Head of caudate nucleus (tissue), 42 donors: Measurements from ENCODE around the gene NAAA.
"Not testable (repeated sequence)": the region's sequence is repeated elsewhere in the genome, so short reads cannot be mapped to it uniquely, and the experiment has no call there.

Source experiments
- DNase-seq, 42 donors: peaks; one replicate each; pipeline versions ENCODE4 v3.0.0 to v3.0.0-alpha.2; 2020 to 2021; ENCODE audit warnings: mixed read lengths in 7 of 42
- intact Hi-C: fragments of 100-400 bp; cut with DNase I; formaldehyde crosslinking; loops from one replicate; pipeline ENCODE4 v1.15.0; 2022

Gene NAAA

DNA sequence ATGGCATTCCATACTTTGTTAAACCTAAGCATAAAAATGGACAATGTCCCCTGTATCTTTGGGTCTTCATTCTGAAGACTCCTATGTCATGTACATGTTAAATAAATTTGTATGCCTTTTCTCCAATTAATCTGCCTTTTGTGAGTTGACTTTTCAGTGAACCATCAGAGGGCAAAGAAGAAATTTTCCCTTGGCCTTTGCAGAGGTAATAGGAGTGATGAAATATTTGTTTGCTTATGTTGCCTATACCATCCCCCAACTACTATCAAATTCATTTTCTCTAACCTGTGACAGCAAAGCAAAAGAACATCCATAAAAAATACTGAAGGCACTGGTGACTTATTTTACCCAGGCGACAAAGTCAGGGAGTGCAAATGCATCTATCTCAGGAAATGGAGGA lies 18.2 kb downstream of the NAAA start:
- intact Hi-C loops = no loop called here

DNA sequence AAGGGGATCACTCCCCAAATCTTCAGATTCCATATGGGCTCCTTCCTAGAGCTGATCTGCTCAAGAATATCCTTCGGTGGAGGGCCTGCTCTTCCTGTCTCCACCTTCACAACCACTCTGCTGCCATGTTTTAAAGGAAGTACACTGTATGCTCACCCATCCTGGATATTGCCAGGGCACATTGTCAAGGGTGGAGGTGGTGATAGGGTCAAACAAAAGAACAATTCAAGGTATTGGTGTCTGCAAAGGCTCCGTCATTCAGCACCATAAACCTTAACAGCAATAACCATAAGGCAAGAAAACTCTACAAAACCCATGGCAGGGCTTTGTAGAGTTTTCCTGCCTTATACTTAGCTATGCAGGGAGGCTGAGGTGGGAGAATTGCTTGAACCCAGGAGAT lies 18.9 kb downstream of the NAAA start:
- no peak for DNase-seq
- intact Hi-C loops = no loop called here

More for the DNA sequence above, 18.2 kb downstream of the NAAA start:
- DNase-seq = no peak

DNA sequence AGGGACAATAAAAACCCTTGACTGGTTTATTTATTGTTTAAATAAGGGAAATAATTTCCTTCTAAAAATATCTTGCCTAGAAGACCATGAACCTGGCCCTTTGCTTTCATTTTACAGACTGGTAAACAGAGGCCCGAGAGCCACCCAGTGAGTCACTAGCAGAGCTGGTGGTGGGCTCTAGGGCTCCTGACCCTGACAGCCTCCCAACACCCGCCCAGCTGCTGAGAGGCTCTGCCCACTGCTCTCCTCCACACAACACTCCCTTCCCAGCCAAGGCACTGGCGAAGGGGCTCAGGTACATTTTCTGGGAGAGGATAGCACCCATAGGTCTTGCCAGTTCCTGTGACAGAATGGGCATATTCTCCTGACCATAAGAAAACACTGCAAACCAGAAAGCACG lies 20.5 kb downstream of the NAAA start:
- intact Hi-C loops = no loop called here
- DNase-seq = no peak

DNA sequence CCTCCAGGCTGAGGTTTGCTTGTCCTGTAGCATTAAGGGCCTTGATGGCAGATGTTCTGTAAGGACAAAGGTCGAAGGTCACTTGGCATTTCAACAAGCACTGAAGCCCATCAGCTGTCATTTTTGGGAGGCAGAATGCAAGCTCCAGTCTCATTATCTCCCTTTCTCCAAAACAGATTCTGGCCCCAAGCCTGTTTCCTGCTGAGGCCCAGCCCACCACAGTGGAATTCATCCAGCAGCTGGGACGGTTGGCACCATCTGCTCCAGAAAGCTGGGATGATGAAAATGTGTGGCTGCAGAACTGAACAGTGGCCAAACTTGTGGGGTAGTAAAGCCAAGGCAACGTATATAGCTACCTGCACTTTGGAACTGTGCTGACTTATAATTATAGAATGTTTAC lies 20.9 kb downstream of the NAAA start:
- intact Hi-C loops = no loop called here
- DNase-seq = peak in 1 of 42 donors; percentile 12

DNA sequence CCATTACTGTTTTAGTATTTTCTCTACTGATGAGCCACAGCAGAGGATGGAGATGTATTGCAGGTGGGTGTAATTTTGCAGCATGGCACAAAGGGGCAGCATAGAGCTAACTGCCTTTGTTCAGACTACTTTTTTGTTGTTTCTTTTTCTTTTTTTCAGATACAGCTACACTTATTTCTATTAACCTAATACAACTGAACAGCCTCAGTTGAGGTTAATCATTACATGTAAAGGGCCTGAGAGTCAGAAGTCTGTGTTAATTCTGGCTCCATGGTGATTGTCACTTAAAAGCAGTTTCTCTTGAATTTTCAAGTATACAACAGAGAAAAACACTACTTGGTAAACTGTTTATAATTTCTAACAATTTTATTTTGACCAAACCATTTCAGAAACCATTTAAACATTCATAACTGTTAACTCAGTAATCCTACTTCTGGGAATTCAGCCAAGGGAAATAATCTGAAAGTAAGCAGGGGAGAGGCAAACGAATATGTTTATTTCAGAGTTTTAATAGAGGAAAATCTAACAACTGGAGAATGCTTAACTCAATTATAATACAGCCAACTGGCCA lies 24.6 kb downstream of the NAAA start:
- DNase-seq = peak in 28 of 42 donors; percentile 16 to 68 (median 44)
- intact Hi-C loops = no loop called here

DNA sequence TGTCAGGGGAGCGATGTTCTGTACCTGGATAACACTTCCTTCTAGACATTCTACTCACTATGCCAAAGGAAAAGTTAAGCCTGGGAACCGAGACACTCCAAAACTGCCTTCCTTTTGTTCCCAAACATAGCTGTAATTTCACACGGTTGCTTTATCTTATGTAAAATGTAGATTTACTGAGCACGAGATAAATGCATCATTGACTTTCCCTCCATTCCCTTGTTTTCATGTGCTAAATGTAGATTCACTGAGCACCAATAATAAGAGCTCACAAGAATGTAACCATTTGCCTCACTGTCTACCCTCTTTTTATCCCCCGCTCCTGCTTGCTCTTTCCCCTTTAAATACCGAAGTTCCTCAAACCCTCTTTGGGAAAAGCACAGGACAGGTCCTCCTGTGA lies 27.8 kb downstream of the NAAA start:
- intact Hi-C loops = no loop called here
- DNase-seq = no peak

DNA sequence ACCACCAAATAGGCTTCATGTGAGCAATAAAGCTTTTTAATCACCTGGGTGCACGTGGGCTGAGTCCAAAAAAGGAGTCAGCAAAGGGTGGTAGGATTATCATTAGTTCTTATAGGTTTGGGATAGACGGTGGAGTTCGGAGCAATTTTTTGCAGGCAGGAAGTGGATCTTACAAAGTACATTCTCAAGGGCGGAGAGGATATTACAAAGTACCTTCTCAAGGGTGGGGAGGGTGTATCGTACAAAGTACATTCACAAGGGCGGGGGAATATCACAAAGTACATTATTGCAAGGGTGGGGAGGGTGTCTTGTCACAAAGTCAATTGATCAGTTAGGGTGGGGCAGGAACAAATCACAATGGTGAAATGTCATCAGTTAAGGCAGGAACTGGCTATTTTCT lies 30.0 kb downstream of the NAAA start:
- intact Hi-C loops, DNase-seq: not testable (repeated sequence)

DNA sequence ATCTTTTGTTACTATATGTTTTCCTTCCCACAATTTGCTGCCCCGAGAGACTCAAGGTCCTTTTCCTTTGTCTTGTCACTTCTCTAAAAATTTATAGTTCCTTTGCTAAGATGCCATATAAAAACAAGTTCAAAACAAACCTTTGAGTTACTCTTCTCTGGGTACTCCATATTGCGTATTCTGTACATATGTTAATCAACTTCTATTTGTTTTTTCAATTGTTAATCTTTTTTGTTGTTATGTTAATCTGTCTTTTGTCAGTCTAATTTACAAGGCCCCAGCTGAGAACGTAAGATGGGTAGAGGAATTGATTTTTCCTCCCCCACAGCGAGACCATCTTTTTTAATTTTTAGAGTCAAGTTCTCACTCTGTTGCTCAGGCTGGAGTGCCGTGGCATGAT lies 31.4 kb downstream of the NAAA start:
- intact Hi-C loops = no loop called here
- no peak for DNase-seq

DNA sequence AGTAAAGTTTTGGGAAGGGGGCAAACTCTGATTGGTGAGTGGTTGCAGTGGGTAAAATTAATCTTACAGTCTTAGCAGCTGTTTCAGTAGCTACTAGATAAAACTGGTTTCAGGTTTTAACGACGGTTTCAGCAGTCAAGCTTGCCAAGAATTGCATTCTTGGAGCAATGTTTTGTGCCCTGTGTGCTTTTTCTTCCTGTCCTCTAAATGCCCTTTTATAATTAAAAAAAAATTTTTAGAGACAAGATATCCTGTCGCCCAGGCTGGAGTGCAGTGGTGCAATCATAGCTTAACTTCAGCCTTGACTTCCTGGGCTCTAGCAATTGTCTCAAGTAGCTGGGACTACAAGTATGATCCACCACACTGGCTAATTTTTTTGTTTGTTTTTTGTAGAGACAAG lies 32.3 kb downstream of the NAAA start:
- intact Hi-C loops = no loop called here

DNA sequence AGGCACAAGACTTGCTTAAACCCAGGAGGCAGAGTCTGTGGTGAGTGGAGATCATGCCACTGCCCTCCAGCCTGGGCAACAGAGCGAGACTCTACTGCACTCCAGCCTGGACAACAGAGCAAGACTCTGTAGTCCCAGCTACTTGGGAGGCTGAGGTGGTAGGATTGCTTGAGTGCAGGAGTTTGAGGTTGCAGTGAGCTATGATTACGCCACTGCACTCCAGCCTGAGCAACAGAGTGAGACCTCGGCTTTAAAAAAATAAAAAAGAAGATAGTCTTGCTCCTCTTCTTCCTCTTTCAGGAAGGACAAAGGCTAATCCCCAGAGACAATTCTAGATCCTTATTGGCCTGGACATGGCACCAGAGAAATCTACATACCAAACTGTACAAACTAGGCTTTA lies 32.8 kb downstream of the NAAA start:
- intact Hi-C loops = no loop called here
- DNase-seq = no peak

More for the DNA sequence above, 32.3 kb downstream of the NAAA start:
- DNase-seq = no peak

DNA sequence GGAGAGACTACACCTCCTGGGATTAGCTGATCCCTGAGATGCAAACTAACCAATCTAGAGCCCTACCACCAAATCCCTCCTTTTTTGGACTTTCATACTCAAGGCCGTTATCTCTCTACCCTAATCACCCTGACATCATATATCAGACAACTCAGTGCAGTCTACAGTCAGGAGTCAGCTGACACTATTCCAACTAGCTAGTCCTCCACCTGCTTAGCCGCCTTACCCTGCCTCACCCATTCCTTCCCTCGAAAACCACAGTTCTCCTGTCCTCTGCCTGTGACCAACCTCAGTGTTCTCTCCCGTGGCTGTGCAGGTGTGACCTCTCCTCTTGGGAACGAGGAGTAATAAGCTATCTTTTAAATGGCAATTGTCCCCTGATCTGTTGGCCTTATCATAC lies 36.7 kb downstream of the NAAA start:
- intact Hi-C loops = no loop called here
- DNase-seq = no peak

DNA sequence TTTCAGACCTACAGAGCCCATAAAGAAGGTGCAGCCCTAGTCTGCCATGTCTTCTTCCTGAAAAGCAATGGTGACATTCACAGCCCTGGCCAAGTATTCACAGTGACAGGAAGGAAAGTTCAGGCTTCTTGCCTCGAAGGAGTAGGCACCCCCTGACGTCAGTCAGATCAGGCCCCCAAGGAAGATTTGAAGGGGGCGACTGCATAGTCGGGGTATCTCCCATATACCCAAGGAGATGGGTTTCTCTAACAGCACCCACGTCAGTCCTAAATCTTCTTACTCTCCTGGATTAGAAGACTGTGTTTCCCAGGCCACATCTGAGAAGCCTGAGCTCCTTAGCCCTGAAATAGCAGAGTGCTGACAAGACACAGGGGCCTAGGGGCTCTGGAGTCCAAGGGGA lies 38.5 kb downstream of the NAAA start, which contains the start of gene PPEF2:
PPEF2 (minus strand) TSS at position 101 of the 400 bp plus-strand sequence. CDS start 6,127 bp downstream, outside the sequence.
- intact Hi-C loops = no loop called here
- no peak for DNase-seq

DNA sequence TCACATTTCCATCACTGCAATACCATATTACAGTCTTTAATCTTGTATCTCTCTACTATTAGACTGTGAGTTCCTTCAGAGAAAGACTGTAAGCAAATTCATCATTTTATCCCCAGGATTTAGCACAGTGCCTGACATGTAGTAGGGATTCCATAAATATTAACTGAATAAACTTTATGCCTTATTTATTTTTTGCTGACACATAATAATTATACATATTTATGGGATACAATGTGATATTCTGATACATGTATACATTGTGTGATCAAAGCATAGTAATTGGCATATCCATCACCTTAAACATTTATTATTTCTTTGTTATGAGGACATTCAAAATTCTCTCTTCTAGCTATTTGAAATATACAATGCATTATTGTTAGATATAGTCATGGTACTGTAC lies 42.3 kb downstream of the NAAA start:
- intact Hi-C loops = no loop called here
- no peak for DNase-seq

DNA sequence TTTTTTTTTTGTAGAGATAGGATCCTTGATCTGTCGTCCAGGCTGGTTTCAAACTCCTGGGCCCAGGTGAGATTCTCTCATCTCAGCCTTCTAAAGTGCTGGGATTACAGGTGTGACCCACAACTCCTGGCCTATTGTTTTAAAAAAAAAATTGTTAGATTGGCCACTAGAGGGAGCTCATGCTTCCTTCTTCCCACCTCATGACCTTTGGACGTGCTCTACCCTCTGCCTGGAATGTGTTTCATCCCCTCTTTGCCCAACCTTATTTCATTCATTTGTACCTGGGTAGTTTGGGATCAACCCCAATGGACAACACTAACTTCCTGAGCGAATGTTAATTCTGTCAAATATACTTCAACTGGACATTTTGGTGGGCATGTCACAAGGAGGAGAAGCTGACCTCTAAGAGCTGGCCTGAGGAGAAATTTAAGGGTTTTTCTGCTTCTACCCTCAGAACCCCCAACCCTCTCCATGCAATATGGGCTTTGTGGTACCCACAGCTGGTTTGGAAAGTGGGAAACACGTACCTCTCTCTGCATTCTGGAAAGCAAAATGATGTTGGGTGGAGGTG lies 45.0 kb downstream of the NAAA start:
- intact Hi-C loops = no loop called here
- DNase-seq = no peak

DNA sequence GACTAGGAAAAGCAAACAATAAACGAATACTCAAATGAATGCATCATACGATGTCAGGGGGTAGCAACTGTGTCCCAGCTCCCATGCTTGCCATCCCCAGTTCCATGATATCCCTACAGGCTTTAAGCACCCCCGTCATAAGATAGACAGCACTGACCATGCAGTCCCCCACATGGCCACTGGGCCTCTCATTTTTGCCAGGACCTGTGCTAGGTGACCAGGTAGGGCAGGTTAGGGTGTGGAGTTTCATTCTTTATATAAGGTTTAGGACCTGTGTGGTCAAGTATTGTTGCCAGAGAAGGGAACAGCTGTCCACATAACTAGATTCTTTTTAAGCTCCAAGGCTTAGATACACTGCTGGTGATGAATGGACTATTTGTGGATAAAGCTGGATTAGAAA lies 48.3 kb downstream of the NAAA start:
- no peak for DNase-seq
- intact Hi-C loops = no loop called here

DNA sequence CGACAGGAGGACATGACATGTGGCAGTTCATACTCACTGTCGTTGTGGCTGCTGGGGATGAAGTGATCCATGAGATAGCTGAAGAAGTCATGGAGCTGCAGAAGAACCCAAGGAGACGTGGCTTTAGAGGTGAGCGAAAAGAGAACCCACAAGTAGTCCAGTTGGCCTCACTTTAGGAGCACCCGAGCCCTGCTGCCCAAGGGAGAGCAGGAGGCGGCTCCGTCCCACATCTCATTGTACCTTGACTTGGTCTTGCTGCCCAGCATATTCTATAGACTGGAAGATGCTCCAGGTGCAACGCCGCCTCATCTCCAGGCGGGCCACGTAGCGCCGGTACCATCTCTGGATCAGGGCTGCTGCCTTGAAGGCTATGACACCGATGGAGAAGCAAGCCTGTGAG lies 49.2 kb downstream of the NAAA start:
- DNase-seq = no peak
- intact Hi-C loops = no loop called here

DNA sequence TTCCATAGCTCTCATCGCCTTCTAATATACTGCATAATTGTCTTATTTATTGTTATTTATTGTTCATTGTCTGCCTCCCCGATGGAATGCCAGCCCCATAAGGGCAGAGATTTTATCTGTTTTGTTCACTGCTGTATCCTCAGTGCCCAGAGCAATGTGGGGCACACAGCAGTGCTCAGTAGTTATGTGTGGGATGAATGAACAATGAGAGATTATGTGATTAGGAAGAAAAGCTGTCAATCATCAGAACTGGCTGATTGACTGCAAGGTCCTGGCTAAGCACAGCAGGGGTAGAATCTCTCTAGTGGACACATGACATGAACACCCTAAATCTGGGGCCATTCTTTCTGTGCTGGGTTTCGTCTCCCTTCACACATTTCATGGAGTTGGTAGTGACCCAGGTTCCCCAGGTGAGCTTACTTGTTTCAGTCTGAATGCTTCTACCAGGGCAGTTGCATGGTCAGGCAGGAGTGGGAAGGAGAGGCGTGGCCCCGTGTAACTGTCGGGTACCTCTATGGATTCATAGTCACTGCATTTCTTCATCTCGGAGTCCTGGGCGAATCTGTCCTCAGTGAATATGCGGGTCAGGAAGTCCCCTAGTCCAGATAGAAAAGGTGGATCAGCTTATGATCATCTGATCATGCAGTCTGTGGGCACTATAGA lies 51.1 kb downstream of the NAAA start:
- DNase-seq = no peak
- intact Hi-C loops = no loop called here

DNA sequence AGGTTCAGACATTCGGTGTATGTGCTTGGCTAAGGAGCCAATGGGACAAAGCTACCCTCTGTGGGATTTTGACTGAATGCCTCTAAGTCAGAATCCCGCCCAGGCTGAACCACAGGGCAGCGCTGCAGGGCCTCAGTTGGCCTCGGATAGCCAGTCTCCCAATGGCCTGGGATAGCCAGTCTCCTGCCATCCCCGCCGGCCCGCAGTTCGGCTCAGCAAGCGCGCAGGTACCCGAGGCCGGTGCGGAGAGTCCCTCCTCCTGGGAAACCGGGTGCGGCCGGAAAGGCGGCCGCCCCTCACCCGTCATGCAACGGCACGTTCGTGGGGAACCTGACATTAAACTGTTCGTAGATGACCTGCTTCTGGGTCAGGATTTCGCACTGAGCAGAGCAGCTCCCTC lies 54.7 kb downstream of the NAAA start:
- peak in 8 of 42 donors; percentile 4 to 48 (median 25) for DNase-seq
- intact Hi-C loops = no loop called here

DNA sequence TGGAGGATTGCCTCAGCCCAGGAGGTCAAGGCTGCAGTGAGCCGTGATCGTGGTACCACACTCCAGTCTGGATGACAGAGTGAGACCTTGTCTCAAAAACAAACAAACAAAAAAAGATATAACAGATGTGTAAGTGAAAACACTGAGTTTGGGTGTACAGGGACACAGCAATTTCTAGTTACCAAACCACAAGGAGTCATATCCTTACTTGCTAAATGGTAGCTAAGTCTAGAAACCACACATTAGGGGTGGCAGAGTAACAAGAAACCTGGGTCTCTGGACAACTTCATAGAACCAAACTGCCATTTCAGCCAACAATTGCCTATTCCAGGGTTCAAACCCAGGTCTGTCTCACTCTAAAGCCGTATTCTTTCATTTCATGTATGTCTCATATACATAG lies 59.3 kb downstream of the NAAA start:
- DNase-seq = no peak
- intact Hi-C loops = no loop called here

DNA sequence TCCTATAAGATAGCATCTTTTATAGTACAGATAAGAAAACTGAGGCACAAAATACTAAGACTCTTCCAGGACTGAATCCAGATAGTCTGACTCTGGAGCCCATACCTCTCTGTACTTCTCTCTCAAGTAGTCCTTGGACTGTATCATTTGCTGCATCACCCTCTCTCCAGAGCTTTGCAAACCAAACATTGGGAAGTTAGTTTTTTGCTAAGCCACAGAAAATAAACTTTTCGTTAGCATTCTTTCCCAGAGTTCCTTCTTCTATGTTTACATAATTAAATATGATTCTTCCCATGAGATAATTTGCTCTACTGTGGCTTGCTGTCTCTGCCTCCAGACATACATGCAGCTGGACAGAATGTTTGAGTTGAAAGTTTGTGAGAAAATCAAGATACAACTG lies 60.5 kb downstream of the NAAA start:
- intact Hi-C loops = no loop called here
- no peak for DNase-seq

DNA sequence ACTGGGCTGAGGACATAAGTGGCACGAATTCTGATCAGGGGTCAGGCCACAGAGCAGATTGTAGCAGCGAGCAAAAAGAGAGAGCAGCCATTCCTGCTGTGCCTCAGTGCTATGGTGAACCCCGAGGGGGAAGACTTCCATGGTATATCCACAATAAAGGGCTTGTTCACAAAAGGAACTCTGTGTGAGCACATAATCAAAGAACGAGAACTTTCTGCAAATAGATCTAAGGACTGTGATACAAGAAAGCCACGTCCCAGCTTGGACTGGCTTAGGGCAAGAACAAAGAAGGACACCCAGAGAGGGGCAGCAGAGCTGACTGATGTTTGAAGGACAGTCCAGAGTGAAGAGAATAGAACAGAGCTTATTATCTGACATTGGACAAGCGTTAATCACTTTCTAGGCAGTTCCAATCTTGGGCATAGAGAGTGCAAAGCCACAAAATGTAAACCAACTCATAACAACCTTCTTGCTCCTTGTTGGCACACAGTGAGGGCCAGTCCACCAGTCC lies 62.5 kb downstream of the NAAA start:
- DNase-seq = no peak
- intact Hi-C loops = no loop called here
